ENCODE data around the gene FEM1B.
A peak's percentile ranks its signal among the peaks of the same experiment; 100 is the strongest.

The FEM1B gene

GRCh38 chr15:68256675-68257450 is 20.7 kb upstream of the FEM1B start:
- peak; percentile 82 to 95 (median 91) for DNase-seq
- intact Hi-C loops (cut with DNase I) = loop anchor here (2.0 kb wide), 1 partner anchor 22 kb away; no protein-coding TSS in a partner anchor

GRCh38 chr15:68258692-68259091 is 18.9 kb upstream of the FEM1B start:
- DNase-seq = no peak
- intact Hi-C loops (cut with DNase I) = no loop called here

GRCh38 chr15:68259883-68260282 is 17.7 kb upstream of the FEM1B start:
- DNase-seq = no peak
- intact Hi-C loops (cut with DNase I) = no loop called here

- intact Hi-C loops (cut with DNase I) = no loop called here
- DNase-seq = no peak
These were observed 16.3 kb upstream of the FEM1B start for GRCh38 chr15:68261241-68261640.

GRCh38 chr15:68261980-68262379 is 15.6 kb upstream of the FEM1B start:
- DNase-seq = no peak
- intact Hi-C loops (cut with DNase I) = no loop called here

GRCh38 chr15:68262514-68263356 is 14.8 kb upstream of the FEM1B start:
- intact Hi-C loops (cut with DNase I) = no loop called here
- no peak for DNase-seq

- intact Hi-C loops (cut with DNase I) = no loop called here
- no peak for DNase-seq
These were observed 13.3 kb upstream of the FEM1B start for GRCh38 chr15:68264282-68264681.

- no peak for DNase-seq
- intact Hi-C loops (cut with DNase I) = no loop called here
These were observed 12.5 kb upstream of the FEM1B start for GRCh38 chr15:68265081-68265480.

- no peak for DNase-seq
- intact Hi-C loops (cut with DNase I) = no loop called here
These were observed 11.9 kb upstream of the FEM1B start for GRCh38 chr15:68265674-68266073.

- intact Hi-C loops (cut with DNase I) = no loop called here
- DNase-seq = no peak
These were observed 9.1 kb upstream of the FEM1B start for GRCh38 chr15:68268405-68268804.

GRCh38 chr15:68271854-68272471 is 5.6 kb upstream of the FEM1B start:
- intact Hi-C loops (cut with DNase I) = no loop called here
- DNase-seq = peak in 19 of 42 donors; percentile 22 to 64 (median 42)

- DNase-seq = no peak
- intact Hi-C loops (cut with DNase I) = no loop called here
These were observed 4.7 kb upstream of the FEM1B start for GRCh38 chr15:68272721-68273271.

GRCh38 chr15:68274201-68274848 is 3.2 kb upstream of the FEM1B start:
- intact Hi-C loops (cut with DNase I) = no loop called here
- DNase-seq = peak in 1 of 42 donors; percentile 48

GRCh38 chr15:68275165-68275746 is 2.3 kb upstream of the FEM1B start:
- no peak for DNase-seq
- intact Hi-C loops (cut with DNase I) = no loop called here

GRCh38 chr15:68276668-68277067 is 877 bp upstream of the FEM1B start:
- no peak for DNase-seq
- intact Hi-C loops (cut with DNase I) = no loop called here

GRCh38 chr15:68277131-68277602 is 378 bp upstream of the FEM1B start:
- intact Hi-C loops (cut with DNase I) = no loop called here
- DNase-seq = peak; percentile 40 to 85 (median 66)

- intact Hi-C loops (cut with DNase I) = loop anchor here (2.0 kb wide), 1 partner anchor 21 kb away; no protein-coding TSS in a partner anchor
These were observed 725 bp downstream of the FEM1B start for GRCh38 chr15:68278345-68278594.

GRCh38 chr15:68278595-68279405 is 1.3 kb downstream of the FEM1B start:
- peak in 10 of 42 donors; percentile 12 to 55 (median 26) for DNase-seq
- intact Hi-C loops (cut with DNase I) = loop anchor here (2.0 kb wide), 1 partner anchor 22 kb away; no protein-coding TSS in a partner anchor

More at GRCh38 chr15:68278345-68278594, 725 bp downstream of the FEM1B start:
- peak in 6 of 42 donors; percentile 28 to 64 (median 60) for DNase-seq

Data from head of caudate nucleus (tissue), 42 donors.